CD14-positive monocyte (primary cell): ENCODE data around the gene CEP112. TPM values are rescaled to one million over a fixed set of nuclear protein-coding genes. Genes with fewer than 3 reads are reported as not detected.

Source experiments
- DNase-seq, 3 donors: peaks; one replicate each; pipeline ENCODE4 v3.0.0-alpha.2; 2011 to 2022
- H2AFZ ChIP-seq: 2 replicates; pipeline ENCODE4 v1.6.0; 2012; ENCODE audit warnings: mild to moderate bottlenecking, low read depth, low read length, inconsistent platforms; ENCODE audit not compliant: insufficient read depth, poor library complexity, severe bottlenecking
- H3K27ac ChIP-seq, 2 donors: 1 replicate in 1 of 2; 2 replicates in 1 of 2; pipeline ENCODE4 v1.5.1; 2012 to 2013; ENCODE audit warnings: low read length in 2 of 2, control low read depth in 1 of 2, inconsistent platforms in 1 of 2, low read depth in 1 of 2, mild to moderate bottlenecking in 1 of 2
- H3K27me3 ChIP-seq, 2 donors: one replicate each; pipeline versions ENCODE4 v1.6.0 to v1.6.1; 2011 to 2013; ENCODE audit warnings: low read length in 2 of 2; ENCODE audit not compliant: control insufficient read depth in 2 of 2, insufficient read depth in 2 of 2
- H3K36me3 ChIP-seq, 2 donors: replicated peaks in 1 of 2; 1 replicate in 1 of 2; 2 replicates in 1 of 2; pipeline versions ENCODE4 v1.5.1 to v1.6.1; 2012 to 2013; ENCODE audit warnings: low read length in 2 of 2, control low read depth in 1 of 2, inconsistent platforms in 1 of 2, mild to moderate bottlenecking in 1 of 2; ENCODE audit not compliant: insufficient read depth in 2 of 2, control insufficient read depth in 1 of 2
- H3K4me1 ChIP-seq, 2 donors: 1 replicate in 1 of 2; 2 replicates in 1 of 2; pipeline versions ENCODE4 v1.5.1 to v1.6.1; 2012 to 2013; ENCODE audit warnings: low read length in 2 of 2, control low read depth in 1 of 2, inconsistent platforms in 1 of 2, mild to moderate bottlenecking in 1 of 2, moderate library complexity in 1 of 2; ENCODE audit not compliant: insufficient read depth in 2 of 2, control insufficient read depth in 1 of 2
- H3K4me2 ChIP-seq: replicated peaks from 2 replicates; pipeline ENCODE3; 2012; ENCODE audit warnings: low read length, moderate library complexity, mild to moderate bottlenecking; ENCODE audit not compliant: poor library complexity, severe bottlenecking; ENCODE audit errors: extremely low read depth
- H3K4me3 ChIP-seq, 3 experiments: fragments of 200-600 bp in 1 of 3; sonication (generic) in 1 of 3; replicated peaks in 1 of 3; 1 replicate in 2 of 3; 2 replicates in 1 of 3; pipeline ENCODE4 v1.5.1; 2011 to 2013; ENCODE audit warnings: low read length in 3 of 3, mild to moderate bottlenecking in 3 of 3, control low read depth in 2 of 3, low read depth in 2 of 3, inconsistent platforms in 1 of 3, moderate library complexity in 1 of 3
- H3K79me2 ChIP-seq: 2 replicates; pipeline ENCODE4 v1.6.0; 2012; ENCODE audit warnings: mild to moderate bottlenecking, control low read depth, inconsistent platforms, low read length, moderate library complexity; ENCODE audit not compliant: insufficient read depth
- H3K9ac ChIP-seq: 2 replicates; pipeline ENCODE4 v1.6.0; 2017; ENCODE audit warnings: low read length, mild to moderate bottlenecking; ENCODE audit not compliant: insufficient read depth, poor library complexity, severe bottlenecking
- H3K9me3 ChIP-seq, 2 donors: replicated peaks in 1 of 2; 1 replicate in 1 of 2; 2 replicates in 1 of 2; pipeline versions ENCODE4 v1.5.1 to v1.6.1; 2012 to 2013; ENCODE audit warnings: low read length in 2 of 2, control low read depth in 1 of 2; ENCODE audit not compliant: control insufficient read depth in 1 of 2, insufficient read depth in 1 of 2
- H4K20me1 ChIP-seq: 2 replicates; pipeline ENCODE4 v1.6.0; 2012; ENCODE audit warnings: mild to moderate bottlenecking, low read length, control low read depth, moderate library complexity; ENCODE audit not compliant: insufficient read depth
- H3K27ac Mint-ChIP-seq, 7 donors: one replicate each; pipeline ENCODE4 v1.8.0; 2020; ENCODE audit warnings: mild to moderate bottlenecking in 7 of 7, mixed read lengths in 7 of 7, moderate library complexity in 6 of 7, inconsistent platforms in 2 of 7
- H3K27me3 Mint-ChIP-seq, 3 donors: one replicate each; pipeline ENCODE4 v1.8.0; 2021 to 2022; ENCODE audit warnings: low read depth in 3 of 3, mild to moderate bottlenecking in 3 of 3, mixed read lengths in 3 of 3, moderate library complexity in 3 of 3, inconsistent platforms in 1 of 3
- H3K36me3 Mint-ChIP-seq, 2 donors: one replicate each; pipeline ENCODE4 v1.8.0; 2020; ENCODE audit warnings: mixed read lengths in 2 of 2, inconsistent platforms in 1 of 2, mild to moderate bottlenecking in 1 of 2
- H3K4me1 Mint-ChIP-seq: one replicate; pipeline ENCODE4 v1.8.0; 2020; ENCODE audit warnings: mild to moderate bottlenecking, mixed read lengths
- H3K4me3 Mint-ChIP-seq, 2 donors: one replicate each; pipeline ENCODE4 v1.8.0; 2020; ENCODE audit warnings: mild to moderate bottlenecking in 2 of 2, mixed read lengths in 2 of 2, moderate library complexity in 1 of 2
- H3K9me3 Mint-ChIP-seq, 7 donors: one replicate each; pipeline ENCODE4 v1.8.0; 2020 to 2022; ENCODE audit warnings: mixed read lengths in 7 of 7, mild to moderate bottlenecking in 6 of 7, moderate library complexity in 6 of 7, inconsistent platforms in 2 of 7
- CTCF ChIP-seq: fragments of 200-600 bp; IDR thresholded peaks from one replicate; pipeline ENCODE4 v1.8.0; 2022; ENCODE audit warnings: antibody characterized with exemption, mild to moderate bottlenecking
- WGBS: methylation state at CpG from one replicate; pipeline ENCODE4 v1.1.5; 2013; ENCODE audit warnings: missing lambda C conversion rate; ENCODE audit not compliant: insufficient coverage; 5-methylcytosine and 5-hydroxymethylcytosine counted together
- intact Hi-C, 2 donors: fragments of 100-400 bp; cut with micrococcal nuclease; formaldehyde crosslinking; loops; one replicate each; pipeline versions ENCODE4 v1.15.0 to v1.15.1; 2023
- polyA plus RNA-seq, 3 donors: library from polyadenylated mRNA; depleted of rRNA in 1 of 3; unstranded in 2 of 3; stranded (reverse) in 1 of 3; fragments of 300-500 nt in 2 of 3; fragments of >200 nt in 1 of 3; fragmentation: Illumina TruSeq in 2 of 3; gene quantifications; 1 replicate in 2 of 3; 2 replicates in 1 of 3; pipeline ENCODE4 v1.2.3, GENCODE V29; 2012 to 2021

CEP112 gene
- polyA plus RNA-seq, 3 donors, result 0.10 TPM; not detected in 2

GRCh38 chr17:65670667-65671371 lies 521.1 kb downstream of the CEP112 start:
- no peak for TF ChIP-seq CTCF
- H2AFZ ChIP-seq, result no peak overlapping the region
- no peak overlapping the region for H3K9ac ChIP-seq
- no peaks in the 10 kb centered on the region for H3K36me3 ChIP-seq
- no peak overlapping the region for H3K4me3 ChIP-seq
- Mint-ChIP-seq H3K4me1 (no peaks in the 10 kb centered on the region), H3K27me3 (peaks cover 0 to 2% (median 0%) of the 10 kb centered on the region in 3 donors), H3K9me3 (peaks cover 0 to 16% (median 2%) of the 10 kb centered on the region in 7 donors), H3K4me3 (no peak overlapping the region), H3K27ac (no peak overlapping the region), H3K36me3 (no peaks in the 10 kb centered on the region)
- peaks cover 0 to 4% of the 10 kb centered on the region in 2 donors for H3K9me3 ChIP-seq
- intact Hi-C loops, result no loop called here
- no peaks in the 10 kb centered on the region for H4K20me1 ChIP-seq
- no peak overlapping the region for H3K27ac ChIP-seq
- no peak overlapping the region for H3K4me2 ChIP-seq
- WGBS, result 100% methylated on average over 1 of the region's 7 CpGs
- H3K79me2 ChIP-seq, result no peaks in the 10 kb centered on the region
- H3K4me1 ChIP-seq, result no peaks in the 10 kb centered on the region
- DNase-seq, result no peak
- no peaks in the 10 kb centered on the region for H3K27me3 ChIP-seq

- Mint-ChIP-seq H3K4me3 (no peak overlapping the region), H3K27me3 (peaks cover 0 to 2% (median 0%) of the 10 kb centered on the region in 3 donors), H3K4me1 (no peaks in the 10 kb centered on the region), H3K27ac (no peak overlapping the region), H3K36me3 (no peaks in the 10 kb centered on the region), H3K9me3 (peaks cover 0 to 19% (median 5%) of the 10 kb centered on the region in 7 donors)
- H3K79me2 ChIP-seq, result no peaks in the 10 kb centered on the region
- no peaks in the 10 kb centered on the region for H3K36me3 ChIP-seq
- TF ChIP-seq CTCF, result no peak
- no peak overlapping the region for H3K4me3 ChIP-seq
- WGBS, result 84% methylated on average over 2 of the region's 5 CpGs
- no peak overlapping the region for H3K27ac ChIP-seq
- H3K27me3 ChIP-seq, result no peaks in the 10 kb centered on the region
- H4K20me1 ChIP-seq, result no peaks in the 10 kb centered on the region
- intact Hi-C loops, result no loop called here
- no peak overlapping the region for H3K9ac ChIP-seq
- H3K4me1 ChIP-seq, result no peaks in the 10 kb centered on the region
- peaks cover 0 to 2% of the 10 kb centered on the region in 2 donors for H3K9me3 ChIP-seq
- H2AFZ ChIP-seq, result no peak overlapping the region
- no peak overlapping the region for H3K4me2 ChIP-seq
- DNase-seq, result no peak
These were observed 523.7 kb downstream of the CEP112 start for GRCh38 chr17:65668211-65668610.
